ENCODE results near the gene CLDN20.
A peak's percentile ranks its signal among the peaks of the same experiment; 100 is the strongest.
"Not testable (repeated sequence)": the region's sequence is repeated elsewhere in the genome, so short reads cannot be mapped to it uniquely, and the experiment has no call there.

Gene CLDN20

GRCh38 chr6:155312950-155313349 is 49.1 kb downstream of the CLDN20 start:
- H3K14ac ChIP-seq (ENCODE audit: low read length); H3K4ac ChIP-seq (ENCODE audit: low read length); H3K79me1 ChIP-seq (ENCODE audit: low read depth, low read length); H2BK120ac ChIP-seq (ENCODE audit: low read depth, low read length); H3K9ac ChIP-seq (ENCODE audit: low read depth, low read length, poor library complexity); H3K4me1 ChIP-seq (ENCODE audit: control insufficient read depth in 2 of 2, insufficient read depth in 1 of 2, low read depth in 1 of 2, low read length in 2 of 2); DNase-seq (ENCODE audit: low spot score); H3K4me2 ChIP-seq (ENCODE audit: insufficient read depth, low read length, poor library complexity, severe bottlenecking); H2AFZ ChIP-seq (ENCODE audit: low read length); H4K8ac ChIP-seq (ENCODE audit: low read depth, low read length); H2AK5ac ChIP-seq (ENCODE audit: low read depth, low read length); H2BK15ac ChIP-seq (ENCODE audit: low read length); H2BK5ac ChIP-seq (ENCODE audit: low read length); H3K27ac ChIP-seq (replicated peaks; ENCODE audit: low read length); H3K27me3 ChIP-seq (ENCODE audit: control insufficient read depth in 3 of 3, insufficient read depth in 3 of 3, low read depth in 1 of 3, low read length in 3 of 3); H4K91ac ChIP-seq (ENCODE audit: low read depth, low read length, poor library complexity); H3K18ac ChIP-seq (ENCODE audit: low read length); H3K23ac ChIP-seq (ENCODE audit: low read depth, low read length, poor library complexity); H2BK12ac ChIP-seq (ENCODE audit: low read length); H3K9me3 ChIP-seq (replicated peaks in 1 of 2; ENCODE audit: control insufficient read depth in 2 of 2, insufficient read depth in 1 of 2, low read depth in 1 of 2, low read length in 2 of 2): not testable (repeated sequence)
- Histone ChIP-seq H3K4me3 (ENCODE audit: low read length in 2 of 2) (peak overlapping the region in 1 of 2 donors; percentile 80), H3K36me3 (replicated peaks in 1 of 2; ENCODE audit: control insufficient read depth in 2 of 2, insufficient read depth in 2 of 2, low read length in 2 of 2) (peaks cover 4 to 48% of the 10 kb centered on the region in 2 donors)
- no CpG with 5 or more reads among the region's 7 CpGs for WGBS, 2 donors (ENCODE audit: extremely low coverage in 2 of 2, insufficient read length in 2 of 2, insufficient replicate concordance in 1 of 2)

GRCh38 chr6:155313602-155314091 is 49.8 kb downstream of the CLDN20 start:
- no peak overlapping the region for H2BK15ac ChIP-seq (ENCODE audit: low read length)
- H3K27me3 ChIP-seq (ENCODE audit: control insufficient read depth in 3 of 3, insufficient read depth in 3 of 3, low read depth in 1 of 3, low read length in 3 of 3) = no peaks in the 10 kb centered on the region
- H3K4ac ChIP-seq (ENCODE audit: low read length) = no peak overlapping the region
- no peak overlapping the region for H4K91ac ChIP-seq (ENCODE audit: low read depth, low read length, poor library complexity)
- peak overlapping the region; percentile 80 to 99 for H3K4me3 ChIP-seq (ENCODE audit: low read length in 2 of 2)
- peak overlapping the region; percentile 92 for H2AFZ ChIP-seq (ENCODE audit: low read length)
- no peak overlapping the region for H2BK12ac ChIP-seq (ENCODE audit: low read length)
- peaks cover 1 to 41% of the 10 kb centered on the region in 2 donors for H3K36me3 ChIP-seq (replicated peaks in 1 of 2; ENCODE audit: control insufficient read depth in 2 of 2, insufficient read depth in 2 of 2, low read length in 2 of 2)
- no peak overlapping the region for H2AK5ac ChIP-seq (ENCODE audit: low read depth, low read length)
- H3K79me1 ChIP-seq (ENCODE audit: low read depth, low read length) = no peaks in the 10 kb centered on the region
- no CpG with 5 or more reads among the region's 15 CpGs for WGBS, 2 donors (ENCODE audit: extremely low coverage in 2 of 2, insufficient read length in 2 of 2, insufficient replicate concordance in 1 of 2)
- peak overlapping the region; percentile 1 for H3K23ac ChIP-seq (ENCODE audit: low read depth, low read length, poor library complexity)
- peak overlapping the region; percentile 91 for H3K9ac ChIP-seq (ENCODE audit: low read depth, low read length, poor library complexity)
- no peak overlapping the region for H2BK120ac ChIP-seq (ENCODE audit: low read depth, low read length)
- peak overlapping the region; percentile 88 for H3K18ac ChIP-seq (ENCODE audit: low read length)
- peak overlapping the region; percentile 77 for H2BK5ac ChIP-seq (ENCODE audit: low read length)
- peaks cover 0 to 5% of the 10 kb centered on the region in 2 donors for H3K4me1 ChIP-seq (ENCODE audit: control insufficient read depth in 2 of 2, insufficient read depth in 1 of 2, low read depth in 1 of 2, low read length in 2 of 2)
- H3K27ac ChIP-seq (replicated peaks; ENCODE audit: low read length) = no peak overlapping the region
- peak overlapping the region; percentile 74 for H3K4me2 ChIP-seq (ENCODE audit: insufficient read depth, low read length, poor library complexity, severe bottlenecking)
- H4K8ac ChIP-seq (ENCODE audit: low read depth, low read length) = no peak overlapping the region
- DNase-seq (ENCODE audit: low spot score) = no peak
- peaks cover 0 to under 1% of the 10 kb centered on the region in 2 donors for H3K9me3 ChIP-seq (replicated peaks in 1 of 2; ENCODE audit: control insufficient read depth in 2 of 2, insufficient read depth in 1 of 2, low read depth in 1 of 2, low read length in 2 of 2)
- H3K14ac ChIP-seq (ENCODE audit: low read length) = peak overlapping the region; percentile 3

- no peak within 1 kb of the TSS for H2BK120ac ChIP-seq (ENCODE audit: low read depth, low read length)
- no peak within 1 kb of the TSS for H2AK5ac ChIP-seq (ENCODE audit: low read depth, low read length)
- H3K18ac ChIP-seq (ENCODE audit: low read length) = peak within 1 kb of the TSS; percentile 88
- DNase-seq (ENCODE audit: low spot score) = peak; percentile 98
- H3K14ac ChIP-seq (ENCODE audit: low read length) = peak within 1 kb of the TSS; percentile 3
- no peak within 1 kb of the TSS for H2BK15ac ChIP-seq (ENCODE audit: low read length)
- H3K27me3 ChIP-seq (ENCODE audit: control insufficient read depth in 3 of 3, insufficient read depth in 3 of 3, low read depth in 1 of 3, low read length in 3 of 3) = no peaks in the 10 kb centered on the region
- WGBS, 2 donors (ENCODE audit: extremely low coverage in 2 of 2, insufficient read length in 2 of 2, insufficient replicate concordance in 1 of 2) = no CpG with 5 or more reads among the region's 52 CpGs
- peak within 1 kb of the TSS; percentile 45 for H3K4ac ChIP-seq (ENCODE audit: low read length)
- H3K4me1 ChIP-seq (ENCODE audit: control insufficient read depth in 2 of 2, insufficient read depth in 1 of 2, low read depth in 1 of 2, low read length in 2 of 2) = peaks cover 0 to 5% of the 10 kb centered on the region in 2 donors
- H3K79me1 ChIP-seq (ENCODE audit: low read depth, low read length) = no peaks in the 10 kb centered on the region
- peaks cover 0 to 3% of the 10 kb centered on the region in 2 donors for H3K9me3 ChIP-seq (replicated peaks in 1 of 2; ENCODE audit: control insufficient read depth in 2 of 2, insufficient read depth in 1 of 2, low read depth in 1 of 2, low read length in 2 of 2)
- peak within 1 kb of the TSS; percentile 76 for H3K27ac ChIP-seq (replicated peaks; ENCODE audit: low read length)
- peak within 1 kb of the TSS; percentile 52 for H4K8ac ChIP-seq (ENCODE audit: low read depth, low read length)
- peak within 1 kb of the TSS; percentile 80 to 99 for H3K4me3 ChIP-seq (ENCODE audit: low read length in 2 of 2)
- H3K4me2 ChIP-seq (ENCODE audit: insufficient read depth, low read length, poor library complexity, severe bottlenecking) = peak within 1 kb of the TSS; percentile 74
- no peak within 1 kb of the TSS for H2BK12ac ChIP-seq (ENCODE audit: low read length)
- H4K91ac ChIP-seq (ENCODE audit: low read depth, low read length, poor library complexity) = no peak within 1 kb of the TSS
- H2BK5ac ChIP-seq (ENCODE audit: low read length) = peak within 1 kb of the TSS; percentile 77
- H3K36me3 ChIP-seq (replicated peaks in 1 of 2; ENCODE audit: control insufficient read depth in 2 of 2, insufficient read depth in 2 of 2, low read length in 2 of 2) = peaks cover 1 to 35% of the 10 kb centered on the region in 2 donors
- H2AFZ ChIP-seq (ENCODE audit: low read length) = peak within 1 kb of the TSS; percentile 92
- H3K9ac ChIP-seq (ENCODE audit: low read depth, low read length, poor library complexity) = peak within 1 kb of the TSS; percentile 91
- peak within 1 kb of the TSS; percentile 1 for H3K23ac ChIP-seq (ENCODE audit: low read depth, low read length, poor library complexity)
These were observed 50.4 kb downstream of the CLDN20 start, which contains the start of gene TFB1M for GRCh38 chr6:155314092-155314772. TFB1M (minus strand) TSS chr6:155314484; CDS start chr6:155314428, 56 bp downstream.

- Histone ChIP-seq H2BK15ac (ENCODE audit: low read length) (no peak overlapping the region), H2BK5ac (ENCODE audit: low read length) (no peak overlapping the region), H3K27me3 (ENCODE audit: control insufficient read depth in 3 of 3, insufficient read depth in 3 of 3, low read depth in 1 of 3, low read length in 3 of 3) (no peaks in the 10 kb centered on the region), H2BK12ac (ENCODE audit: low read length) (no peak overlapping the region), H3K27ac (replicated peaks; ENCODE audit: low read length) (peak overlapping the region; percentile 76), H3K9ac (ENCODE audit: low read depth, low read length, poor library complexity) (no peak overlapping the region), H3K9me3 (replicated peaks in 1 of 2; ENCODE audit: control insufficient read depth in 2 of 2, insufficient read depth in 1 of 2, low read depth in 1 of 2, low read length in 2 of 2) (peaks cover 0 to 3% of the 10 kb centered on the region in 2 donors), H4K91ac (ENCODE audit: low read depth, low read length, poor library complexity) (no peak overlapping the region), H2BK120ac (ENCODE audit: low read depth, low read length) (no peak overlapping the region), H3K18ac (ENCODE audit: low read length) (no peak overlapping the region), H3K79me1 (ENCODE audit: low read depth, low read length) (no peaks in the 10 kb centered on the region), H2AK5ac (ENCODE audit: low read depth, low read length) (no peak overlapping the region), H3K4me1 (ENCODE audit: control insufficient read depth in 2 of 2, insufficient read depth in 1 of 2, low read depth in 1 of 2, low read length in 2 of 2) (peaks cover 0 to 5% of the 10 kb centered on the region in 2 donors), H4K8ac (ENCODE audit: low read depth, low read length) (no peak overlapping the region), H3K4me3 (ENCODE audit: low read length in 2 of 2) (peak overlapping the region; percentile 44 to 83), H2AFZ (ENCODE audit: low read length) (peak overlapping the region; percentile 76), H3K36me3 (replicated peaks in 1 of 2; ENCODE audit: control insufficient read depth in 2 of 2, insufficient read depth in 2 of 2, low read length in 2 of 2) (peaks cover 1 to 28% of the 10 kb centered on the region in 2 donors), H3K4ac (ENCODE audit: low read length) (no peak overlapping the region), H3K4me2 (ENCODE audit: insufficient read depth, low read length, poor library complexity, severe bottlenecking) (peak overlapping the region; percentile 66), H3K14ac (ENCODE audit: low read length) (no peak overlapping the region), H3K23ac (ENCODE audit: low read depth, low read length, poor library complexity) (no peak overlapping the region)
- no peak for DNase-seq (ENCODE audit: low spot score)
- WGBS, 2 donors (ENCODE audit: extremely low coverage in 2 of 2, insufficient read length in 2 of 2, insufficient replicate concordance in 1 of 2) = no CpG with 5 or more reads among the region's 20 CpGs
These were observed 51.1 kb downstream of the CLDN20 start for GRCh38 chr6:155314773-155315515.

Measured in neuronal stem cell (in vitro differentiated cells).